Activated naive CD8-positive, alpha-beta T cell treated with anti-CD3 and anti-CD28 coated beads for 36 hours (primary cell): ENCODE measurements around the gene RNU2-1. TPM values are rescaled to one million over a fixed set of nuclear protein-coding genes. Genes with fewer than 3 reads are reported as not detected.
"Not testable (repeated sequence)": the region's sequence is repeated elsewhere in the genome, so short reads cannot be mapped to it uniquely, and the experiment has no call there.

ENCODE experiments used
- DNase-seq: peaks from one replicate; pipeline ENCODE4 v3.0.0; 2021
- H3K27ac Mint-ChIP-seq: one replicate; pipeline ENCODE4 v1.8.0; 2022; ENCODE audit warnings: mild to moderate bottlenecking, moderate library complexity, mixed read lengths
- H3K27me3 Mint-ChIP-seq: one replicate; pipeline ENCODE4 v1.8.0; 2022; ENCODE audit warnings: mild to moderate bottlenecking, mixed read lengths
- H3K36me3 Mint-ChIP-seq: one replicate; pipeline ENCODE4 v1.8.0; 2021; ENCODE audit warnings: mild to moderate bottlenecking, mixed read lengths
- H3K4me1 Mint-ChIP-seq: one replicate; pipeline ENCODE4 v1.8.0; 2021; ENCODE audit warnings: mixed read lengths
- H3K4me3 Mint-ChIP-seq: one replicate; pipeline ENCODE4 v1.8.0; 2022; ENCODE audit warnings: mild to moderate bottlenecking, moderate library complexity, mixed read lengths
- H3K9me3 Mint-ChIP-seq: one replicate; pipeline ENCODE4 v1.8.0; 2022; ENCODE audit warnings: mixed read lengths
- total RNA-seq, 2 experiments: library from RNA; stranded (reverse); gene quantifications; one replicate each; pipeline ENCODE4 v1.2.3, GENCODE V29; 2021

RNU2-1 gene
- total RNA-seq, 2 experiments from 2014 or later, result 3,764 to 4,468 TPM

GRCh38 chr17:43200127-43200526 is 33.6 kb downstream of the RNU2-1 start:
- peak; percentile 27 for DNase-seq
- Mint-ChIP-seq H3K27me3 (no peaks in the 10 kb centered on the region), H3K4me1 (peaks cover 10% of the 10 kb centered on the region), H3K4me3 (peak overlapping the region; percentile 16), H3K36me3 (peaks cover 9% of the 10 kb centered on the region), H3K9me3 (no peaks in the 10 kb centered on the region), H3K27ac (peak overlapping the region; percentile 84)

GRCh38 chr17:43199633-43200032 is 34.1 kb downstream of the RNU2-1 start:
- Mint-ChIP-seq H3K4me1 (peaks cover 10% of the 10 kb centered on the region), H3K36me3 (peaks cover 10% of the 10 kb centered on the region), H3K27ac (peak overlapping the region; percentile 84)

GRCh38 chr17:43193251-43193650 is 40.5 kb downstream of the RNU2-1 start:
- no peaks in the 10 kb centered on the region for H3K4me1 Mint-ChIP-seq
- no peak overlapping the region for H3K4me3 Mint-ChIP-seq
- H3K36me3 Mint-ChIP-seq, result peaks cover 6% of the 10 kb centered on the region
- no peaks in the 10 kb centered on the region for H3K9me3 Mint-ChIP-seq
- H3K27ac Mint-ChIP-seq, result no peak overlapping the region
- H3K27me3 Mint-ChIP-seq, result no peaks in the 10 kb centered on the region
- no peak for DNase-seq

More at GRCh38 chr17:43199633-43200032, 34.1 kb downstream of the RNU2-1 start:
- no peaks in the 10 kb centered on the region for H3K9me3 Mint-ChIP-seq
- H3K4me3 Mint-ChIP-seq, result no peak overlapping the region
- no peaks in the 10 kb centered on the region for H3K27me3 Mint-ChIP-seq
- no peak for DNase-seq

GRCh38 chr17:43186656-43187055 is 47.1 kb downstream of the RNU2-1 start:
- not testable (repeated sequence) for H3K9me3 Mint-ChIP-seq, H3K27me3 Mint-ChIP-seq, H3K27ac Mint-ChIP-seq, DNase-seq, H3K4me3 Mint-ChIP-seq, H3K4me1 Mint-ChIP-seq
- peaks cover 13% of the 10 kb centered on the region for H3K36me3 Mint-ChIP-seq

- H3K4me3 Mint-ChIP-seq, result no peak overlapping the region
- no peaks in the 10 kb centered on the region for H3K27me3 Mint-ChIP-seq
- no peaks in the 10 kb centered on the region for H3K4me1 Mint-ChIP-seq
- H3K9me3 Mint-ChIP-seq, result no peaks in the 10 kb centered on the region
- no peak overlapping the region for H3K27ac Mint-ChIP-seq
- H3K36me3 Mint-ChIP-seq, result peaks cover 15% of the 10 kb centered on the region
- DNase-seq, result no peak
These were observed 49.9 kb downstream of the RNU2-1 start for GRCh38 chr17:43183921-43184320.

Other genes starting within 250 kb of the RNU2-1 start
- 1,000 to 10,000 TPM; 1,508 to 1,555 TPM for gene RPL27, start 235.6 kb downstream of the RNU2-1 start, total RNA-seq
- 10 to 100 TPM; 43.8 to 49.5 TPM for gene IFI35, start 227.2 kb downstream of the RNU2-1 start, total RNA-seq
- gene VAT1, start 211.6 kb downstream of the RNU2-1 start, total RNA-seq, result 10 to 100 TPM; 20.8 to 23.0 TPM
- gene RND2, start 208.7 kb downstream of the RNU2-1 start, total RNA-seq, result not detected
- gene BRCA1, start 108.6 kb downstream of the RNU2-1 start, total RNA-seq, result 10 to 100 TPM; 84.1 to 86.7 TPM
- gene NBR1, start 62.8 kb downstream of the RNU2-1 start, total RNA-seq, result 10 to 100 TPM; 36.7 to 36.9 TPM
- gene TMEM106A, start 22.1 kb downstream of the RNU2-1 start, total RNA-seq, result 10 to 100 TPM in 1 of 2 experiments, 1 to 10 TPM in 1; 9.0 to 10.6 TPM
- gene CCDC200, start 5.4 kb downstream of the RNU2-1 start, total RNA-seq, result not detected
- 1 to 10 TPM; 2.5 to 3.6 TPM for gene ARL4D, start 165.0 kb upstream of the RNU2-1 start, total RNA-seq
- 10 to 100 TPM; 48.6 to 56.7 TPM for gene DHX8, start 250.0 kb upstream of the RNU2-1 start, total RNA-seq